Stimulated activated CD8-positive, alpha-beta memory T cell treated with anti-CD3 and anti-CD28 coated beads, Interleukin-7, amount 100 ng/mL, for 24 hours (primary cell): ENCODE measurements around the gene BCL3.
"Not testable (repeated sequence)": the region's sequence is repeated elsewhere in the genome, so short reads cannot be mapped to it uniquely, and the experiment has no call there.

ENCODE experiments used
- DNase-seq: peaks from one replicate; pipeline ENCODE4 v3.0.0-alpha.2; 2020; ENCODE audit warnings: low read depth

Gene BCL3

DNA sequence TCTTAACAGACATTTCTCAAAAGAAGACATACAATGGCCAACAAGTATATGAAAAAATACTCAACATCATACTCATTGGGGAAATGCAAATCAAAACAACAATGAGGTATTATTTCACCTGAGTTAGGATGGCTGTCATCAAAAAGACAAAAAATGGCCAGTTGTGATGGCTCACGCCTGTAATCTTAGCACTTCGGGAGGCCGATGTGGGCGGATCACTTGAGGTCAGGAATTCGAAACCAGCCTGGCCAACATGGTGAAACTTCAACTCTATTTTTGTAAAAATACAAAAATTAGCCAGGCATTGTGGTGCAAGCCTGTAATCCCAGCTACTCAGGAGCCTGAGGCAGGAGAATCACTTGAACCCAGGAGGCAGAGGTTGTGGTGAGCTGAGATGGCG, 27.6 kb upstream of the BCL3 start:
- no peak for DNase-seq

DNA sequence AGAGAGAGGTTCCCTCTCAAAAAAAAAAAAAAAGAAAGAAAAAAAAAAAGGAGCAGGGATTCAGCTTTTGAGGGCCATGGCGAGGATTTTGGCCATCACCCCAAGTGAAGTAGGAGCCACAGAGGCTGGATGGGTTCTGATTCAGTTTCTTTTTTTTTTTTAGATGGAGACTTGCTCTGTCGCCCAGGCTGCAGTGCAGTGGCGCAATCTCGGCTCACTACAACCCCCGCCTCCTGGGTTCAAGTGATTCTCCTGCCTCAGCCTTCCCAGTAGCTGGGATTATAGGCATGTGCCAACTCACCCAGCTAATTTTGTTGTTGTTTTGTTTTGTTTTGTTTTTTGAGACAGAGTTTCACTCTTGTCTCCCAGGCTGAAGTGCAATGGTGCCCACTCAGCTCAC, 27.1 kb upstream of the BCL3 start:
- not testable (repeated sequence) for DNase-seq

DNA sequence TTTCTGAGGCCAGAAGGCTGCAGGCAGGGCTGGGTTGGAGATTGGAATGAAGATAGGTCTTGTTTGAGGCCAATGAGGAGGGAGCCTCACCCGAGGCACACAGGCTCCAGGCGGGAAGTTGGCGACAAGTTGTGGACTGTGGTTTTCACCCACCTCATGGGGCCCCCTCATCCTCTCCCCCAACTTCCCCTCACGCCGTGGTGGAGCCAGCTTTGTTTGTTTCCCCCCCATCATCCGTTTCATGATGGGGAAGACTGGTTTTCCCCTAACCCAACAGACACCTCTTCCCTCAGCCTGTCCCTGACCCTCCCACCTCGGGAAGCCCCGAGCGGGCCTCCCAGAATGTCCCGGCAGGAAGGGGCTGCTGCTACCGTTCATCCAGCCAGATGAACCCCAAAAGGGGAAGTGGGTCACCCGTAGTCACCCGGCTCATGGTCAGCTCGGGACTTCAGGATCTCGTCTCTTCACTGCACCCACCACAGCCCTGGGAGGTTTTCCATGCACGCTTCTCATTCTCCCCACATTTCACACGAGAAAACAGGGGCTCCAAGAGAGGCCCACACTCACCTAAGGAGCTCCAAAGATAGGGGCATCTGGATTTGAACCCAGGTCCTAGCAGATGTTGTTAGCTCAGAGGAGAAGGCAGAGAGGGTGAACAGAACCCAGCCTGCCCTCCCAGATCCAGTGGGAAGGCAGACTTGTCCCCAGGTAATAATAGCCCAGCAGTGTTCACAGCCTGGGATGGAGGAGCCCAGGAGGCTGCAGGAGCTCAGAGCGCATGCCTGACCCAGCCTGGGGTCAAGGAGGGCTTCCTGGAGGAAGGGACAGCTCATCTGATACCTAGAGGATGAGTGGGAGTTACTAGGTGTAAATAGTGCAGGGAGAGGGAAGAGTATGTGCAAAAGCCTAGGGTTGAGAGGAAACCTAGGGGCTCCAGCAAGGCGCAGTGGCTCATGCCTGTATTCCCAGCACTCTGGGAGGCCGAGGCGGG, 26.1 kb upstream of the BCL3 start:
- no peak for DNase-seq

DNA sequence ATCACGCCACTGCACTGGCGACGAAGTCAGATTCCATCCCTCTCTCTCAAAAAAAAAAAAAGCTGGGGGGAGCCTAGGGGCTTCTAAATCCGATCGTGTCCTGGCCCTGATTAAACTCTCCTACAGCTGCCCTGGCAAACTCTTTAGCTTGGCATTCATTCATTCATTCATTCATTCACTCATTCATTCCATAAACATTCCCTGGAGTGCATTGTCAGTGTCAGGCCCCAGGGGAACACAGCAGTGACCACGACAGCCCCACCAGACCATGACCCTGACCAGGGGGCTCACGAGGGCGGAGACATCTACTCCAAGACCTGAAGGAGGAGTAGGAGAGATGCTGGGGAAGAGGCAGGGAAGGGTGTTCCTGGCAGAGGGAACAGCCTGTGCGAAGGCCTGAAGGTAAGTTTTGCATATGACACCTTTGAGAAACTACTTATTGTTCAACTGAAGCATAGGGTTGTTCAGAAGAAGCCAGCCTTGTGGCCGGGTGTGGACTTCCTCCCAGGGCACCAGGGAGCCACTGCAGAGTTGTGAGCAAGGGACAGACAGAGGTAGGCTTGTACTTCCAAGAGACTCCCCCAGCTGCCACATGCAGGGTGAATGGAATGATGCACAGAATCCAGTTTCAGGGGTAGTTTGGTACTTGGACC, 25.1 kb upstream of the BCL3 start:
- DNase-seq: no peak

DNA sequence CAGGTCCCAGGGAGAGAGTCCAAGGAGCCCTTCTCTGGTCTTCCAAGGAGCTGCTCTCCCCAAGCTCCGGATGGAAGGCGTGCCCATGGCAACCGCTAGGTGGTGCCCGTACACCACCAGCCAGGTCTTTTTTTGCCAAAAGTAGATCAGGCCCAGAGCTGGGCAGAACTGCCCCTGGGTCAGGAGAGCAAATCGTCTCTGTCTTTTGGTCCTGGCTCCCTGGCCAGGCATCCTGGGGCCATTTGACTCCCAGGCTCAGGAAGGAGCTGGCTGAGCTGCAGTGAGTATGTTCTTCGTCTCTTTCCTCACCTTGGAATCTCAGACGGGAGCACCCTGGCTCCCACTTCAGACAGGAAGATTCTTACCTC, 24.6 kb upstream of the BCL3 start:
- DNase-seq: peak; percentile 44

DNA sequence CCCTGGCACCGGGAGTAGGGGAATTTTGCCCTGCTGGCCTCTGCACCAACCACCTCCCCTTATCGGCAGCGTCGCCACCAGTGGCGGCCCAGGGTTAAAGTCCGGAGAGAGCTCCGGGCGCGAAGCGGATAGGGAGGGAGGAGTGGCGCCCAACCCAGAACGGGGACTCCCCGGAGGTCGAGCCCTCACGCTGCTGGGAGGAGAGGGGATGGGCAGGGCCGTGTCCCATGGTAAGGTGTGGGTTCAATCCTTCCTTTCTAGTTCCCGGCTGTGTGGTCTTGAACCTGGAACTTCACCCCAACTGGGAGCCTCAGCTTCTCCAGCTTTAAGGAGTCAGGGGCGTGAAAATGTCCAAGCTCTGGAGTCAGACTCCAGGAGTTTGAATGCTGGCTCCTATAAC, 23.3 kb upstream of the BCL3 start:
- DNase-seq: no peak

GRCh38 chr19:44725684-44726083, 22.8 kb upstream of the BCL3 start:
- no peak for DNase-seq

DNA sequence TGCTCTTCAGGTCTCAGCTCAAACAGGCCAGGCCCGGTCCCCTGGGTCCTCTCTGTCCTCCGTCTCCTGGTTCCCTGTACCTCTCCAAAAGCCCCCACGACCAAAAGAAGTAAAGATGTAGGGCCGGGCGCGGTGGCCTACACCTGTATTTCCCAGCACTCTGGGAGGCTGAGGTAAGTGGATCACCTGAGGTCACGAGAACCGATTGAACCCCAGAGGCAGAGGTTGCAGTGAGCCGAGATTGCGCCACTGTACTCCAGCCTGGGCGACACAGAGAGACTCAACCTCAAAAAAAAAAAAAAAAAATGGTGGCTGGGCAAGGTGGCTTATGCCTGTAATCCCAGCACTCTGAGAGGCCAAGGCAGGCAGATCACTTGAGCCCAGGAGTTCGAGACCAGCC, 22.0 kb upstream of the BCL3 start:
- no peak for DNase-seq

DNA sequence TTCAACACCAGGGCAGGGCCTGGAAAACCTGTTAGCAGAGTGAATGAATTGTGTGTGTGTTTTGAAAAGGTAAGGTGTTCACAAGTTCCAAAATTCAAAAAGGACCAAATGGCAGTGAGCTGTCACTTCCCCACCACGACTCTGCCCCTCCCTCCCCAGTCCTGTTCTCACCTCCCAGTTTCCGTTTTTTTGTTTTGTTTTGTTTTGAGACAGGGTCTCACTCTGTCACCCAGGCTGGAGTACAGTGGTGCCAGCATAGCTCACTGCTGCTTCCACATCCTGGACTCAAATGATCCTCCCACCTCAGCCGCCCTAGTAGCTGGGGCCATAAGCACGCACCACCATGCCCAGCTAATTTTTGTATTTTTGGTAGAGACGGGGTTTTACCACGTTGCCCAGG, 20.3 kb upstream of the BCL3 start:
- no peak for DNase-seq

DNA sequence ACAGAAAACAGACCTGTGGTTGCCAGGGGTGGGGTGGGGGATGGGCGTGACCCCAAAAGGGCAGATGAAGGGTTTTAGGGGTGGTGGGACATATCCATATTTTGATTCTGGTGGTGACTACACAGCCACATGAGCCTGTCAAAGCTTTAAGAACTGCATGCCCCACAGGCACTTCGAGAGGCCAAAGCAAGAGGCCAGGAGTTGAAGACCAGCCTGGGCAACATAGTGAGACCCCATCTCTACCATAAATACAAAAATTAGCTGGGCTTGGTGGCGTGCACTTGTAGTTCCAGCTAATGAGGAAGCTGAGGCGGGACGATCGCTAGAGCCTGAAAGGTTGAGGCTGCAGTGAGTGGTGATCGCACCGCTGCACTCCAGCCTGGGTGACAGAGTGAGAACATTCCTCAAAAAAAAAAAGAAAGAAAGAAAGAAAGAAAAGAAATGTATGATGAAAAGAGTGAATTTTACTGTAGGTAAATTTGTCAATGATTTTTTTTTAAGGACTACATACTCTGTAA, 18.9 kb upstream of the BCL3 start:
- no peak for DNase-seq

- no peak for DNase-seq
Measured at GRCh38 chr19:44731081-44731480, 17.4 kb upstream of the BCL3 start.

DNA sequence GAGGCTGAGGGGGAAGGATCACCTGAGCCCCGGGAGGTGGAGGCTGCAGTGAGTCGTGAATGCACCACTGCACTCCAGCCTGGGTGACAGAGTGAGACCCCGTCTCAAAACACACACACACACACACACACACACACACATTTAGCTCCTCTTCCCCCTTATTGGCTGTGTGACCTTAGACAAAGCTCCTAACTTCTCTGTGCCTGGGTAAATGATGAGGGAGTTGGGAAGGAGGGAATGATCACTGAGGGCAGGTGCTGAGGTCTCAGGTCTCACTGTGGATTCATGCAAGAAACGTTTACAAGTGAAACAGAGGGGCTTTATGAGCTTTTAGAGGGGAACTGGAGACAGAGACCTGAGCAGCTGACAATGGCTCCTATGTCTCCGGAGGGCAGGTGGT, 16.9 kb upstream of the BCL3 start:
- DNase-seq: no peak

GRCh38 chr19:44732235-44733014, 16.1 kb upstream of the BCL3 start:
- no peak for DNase-seq

- no peak for DNase-seq
Measured at GRCh38 chr19:44734357-44734756, 14.2 kb upstream of the BCL3 start.

GRCh38 chr19:44735011-44735410, 13.5 kb upstream of the BCL3 start:
- DNase-seq: no peak

GRCh38 chr19:44737238-44738071, 11.1 kb upstream of the BCL3 start:
- DNase-seq: no peak

GRCh38 chr19:44738136-44738535, 10.4 kb upstream of the BCL3 start:
- DNase-seq: no peak

- no peak for DNase-seq
Measured at GRCh38 chr19:44738603-44739558, 9.6 kb upstream of the BCL3 start.

DNA sequence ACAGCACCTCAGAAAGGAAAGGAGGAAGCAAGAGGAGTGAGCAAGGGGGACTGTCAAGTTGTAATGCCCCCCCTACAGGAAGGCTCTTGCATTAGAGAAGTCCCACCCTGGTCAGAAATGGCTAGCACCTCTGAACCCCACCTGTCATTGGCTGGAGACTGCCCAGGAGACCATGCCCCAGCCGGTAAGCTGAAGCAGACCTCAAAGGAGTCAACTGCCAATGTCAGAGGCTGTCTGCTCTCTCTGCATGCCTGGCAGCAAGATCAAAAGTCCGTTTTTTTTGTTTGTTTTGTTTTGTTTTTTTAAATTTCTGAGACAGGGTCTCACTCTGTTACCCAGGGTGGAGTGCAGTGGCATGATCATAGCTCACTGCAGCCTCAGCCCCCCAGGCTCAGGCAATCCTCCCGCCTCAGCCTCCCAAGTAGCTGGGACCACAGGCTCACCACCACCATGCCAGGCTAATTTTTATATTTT, 8.1 kb upstream of the BCL3 start:
- DNase-seq: no peak

DNA sequence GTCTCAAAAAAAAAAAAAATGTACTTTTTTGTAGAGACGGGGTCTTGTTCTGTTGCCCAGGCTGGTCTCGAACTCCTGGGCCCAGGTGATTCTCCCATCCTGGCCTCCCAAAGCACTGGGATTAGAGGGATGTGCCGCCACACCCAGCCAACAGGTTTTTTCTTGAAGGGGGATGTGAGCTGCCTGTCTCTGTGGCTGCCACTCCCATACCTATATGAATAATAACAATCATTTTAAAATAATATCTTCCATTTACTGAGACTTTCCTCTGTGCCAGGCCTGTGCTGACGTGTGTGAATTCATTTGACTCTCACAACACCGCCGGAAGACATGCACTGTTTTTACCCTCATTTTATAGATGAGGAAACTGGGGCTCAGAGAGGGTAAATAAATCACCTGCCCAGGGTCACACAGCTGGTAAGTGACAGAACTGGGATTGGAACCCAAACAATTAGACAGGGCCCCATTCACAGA, 7.2 kb upstream of the BCL3 start:
- DNase-seq: no peak
